ENCODE measurements around the gene TTC36. TPM values are rescaled to one million over a fixed set of nuclear protein-coding genes. Genes with fewer than 3 reads are reported as not detected.
"Not testable (repeated sequence)": the region's sequence is repeated elsewhere in the genome, so short reads cannot be mapped to it uniquely, and the experiment has no call there.

TTC36 gene
- 1.1 TPM for total RNA-seq

- DNase-seq (ENCODE audit: low read depth in 2 of 3, low spot score in 2 of 3), result no peak
Observed at GRCh38 chr11:118527109-118527508, at the start of gene TTC36. Gene TTC36, plus strand, starts transcription at chr11:118527474. Its CDS starts 21 bp downstream, at chr11:118527495.

- not testable (repeated sequence) for DNase-seq (ENCODE audit: low read depth in 2 of 3, low spot score in 2 of 3)
Observed at GRCh38 chr11:118481238-118481637, 46.0 kb upstream of the TTC36 start.

- no peak for DNase-seq (ENCODE audit: low read depth in 2 of 3, low spot score in 2 of 3)
Observed at GRCh38 chr11:118484405-118484804, 42.9 kb upstream of the TTC36 start.

GRCh38 chr11:118485273-118485672 is 42.0 kb upstream of the TTC36 start:
- DNase-seq (ENCODE audit: low read depth in 2 of 3, low spot score in 2 of 3), result peak in 2 of 3 donors; percentile 4 to 28

- peak; percentile 74 to 88 (median 80) for DNase-seq (ENCODE audit: low read depth in 2 of 3, low spot score in 2 of 3)
Observed at GRCh38 chr11:118488480-118489109, 38.7 kb upstream of the TTC36 start.

GRCh38 chr11:118491041-118491440 is 36.2 kb upstream of the TTC36 start:
- no peak for DNase-seq (ENCODE audit: low read depth in 2 of 3, low spot score in 2 of 3)

GRCh38 chr11:118497831-118498230 is 29.4 kb upstream of the TTC36 start:
- no peak for DNase-seq (ENCODE audit: low read depth in 2 of 3, low spot score in 2 of 3)

GRCh38 chr11:118503216-118503615 is 24.1 kb upstream of the TTC36 start:
- DNase-seq (ENCODE audit: low read depth in 2 of 3, low spot score in 2 of 3), result no peak

GRCh38 chr11:118511601-118512000 is 15.7 kb upstream of the TTC36 start:
- no peak for DNase-seq (ENCODE audit: low read depth in 2 of 3, low spot score in 2 of 3)

GRCh38 chr11:118514103-118514502 is 13.2 kb upstream of the TTC36 start:
- peak in 2 of 3 donors; percentile 82 to 93 for DNase-seq (ENCODE audit: low read depth in 2 of 3, low spot score in 2 of 3)

- DNase-seq (ENCODE audit: low read depth in 2 of 3, low spot score in 2 of 3), result no peak
Observed at GRCh38 chr11:118519549-118519948, 7.7 kb upstream of the TTC36 start.

GRCh38 chr11:118521892-118522311 is 5.4 kb upstream of the TTC36 start:
- DNase-seq (ENCODE audit: low read depth in 2 of 3, low spot score in 2 of 3), result no peak

- DNase-seq (ENCODE audit: low read depth in 2 of 3, low spot score in 2 of 3), result no peak
Observed at GRCh38 chr11:118522571-118523072, 4.7 kb upstream of the TTC36 start.

GRCh38 chr11:118524356-118524755 is 2.9 kb upstream of the TTC36 start:
- DNase-seq (ENCODE audit: low read depth in 2 of 3, low spot score in 2 of 3), result peak in 1 of 3 donors; percentile 8

- peak in 2 of 3 donors; percentile 30 to 70 for DNase-seq (ENCODE audit: low read depth in 2 of 3, low spot score in 2 of 3)
Observed at GRCh38 chr11:118524757-118525470, 2.4 kb upstream of the TTC36 start.

- no peak for DNase-seq (ENCODE audit: low read depth in 2 of 3, low spot score in 2 of 3)
Observed at GRCh38 chr11:118526688-118527087, 586 bp upstream of the TTC36 start.

- DNase-seq (ENCODE audit: low read depth in 2 of 3, low spot score in 2 of 3), result no peak
Observed at GRCh38 chr11:118528511-118528910, 1.2 kb downstream of the TTC36 start.

GRCh38 chr11:118529584-118530175 is 2.4 kb downstream of the TTC36 start:
- no peak for DNase-seq (ENCODE audit: low read depth in 2 of 3, low spot score in 2 of 3)

- DNase-seq (ENCODE audit: low read depth in 2 of 3, low spot score in 2 of 3), result peak in 1 of 3 donors; percentile 9
Observed at GRCh38 chr11:118530180-118530682, 3.0 kb downstream of the TTC36 start.

GRCh38 chr11:118530683-118531596 is 3.7 kb downstream of the TTC36 start, which contains the start of gene TMEM25:
Gene TMEM25, plus strand, starts transcription at chr11:118531192. Its CDS starts 610 bp downstream, at chr11:118531802.
- DNase-seq (ENCODE audit: low read depth in 2 of 3, low spot score in 2 of 3), result peak; percentile 38 to 66 (median 59)
